22Rv1 (cell line): ENCODE data around the gene POLE4.

Experiments
- H3K27ac ChIP-seq: fragments of 450-650 bp; 2 replicates; pipeline ENCODE4 v1.5.1; 2017
- CTCF ChIP-seq: fragments of 450-650 bp; IDR thresholded peaks from 2 replicates; pipeline ENCODE4 v1.5.1; 2017; ENCODE audit warnings: mild to moderate bottlenecking
- ZFX ChIP-seq: fragments of 450-650 bp; IDR thresholded peaks from 2 replicates; pipeline ENCODE4 v1.6.1; 2017; ENCODE audit warnings: antibody characterized with exemption, borderline replicate concordance

Gene POLE4

GRCh38 chr2:74939919-74940812, 18.3 kb upstream of the POLE4 start:
- TF ChIP-seq ZFX (no peak), CTCF (no peak)
- H3K27ac ChIP-seq: no peak overlapping the region

- no peak for TF ChIP-seq CTCF
- TF ChIP-seq ZFX: no peak
- H3K27ac ChIP-seq: no peak overlapping the region
These were observed 17.2 kb upstream of the POLE4 start for GRCh38 chr2:74941284-74941683.

DNA sequence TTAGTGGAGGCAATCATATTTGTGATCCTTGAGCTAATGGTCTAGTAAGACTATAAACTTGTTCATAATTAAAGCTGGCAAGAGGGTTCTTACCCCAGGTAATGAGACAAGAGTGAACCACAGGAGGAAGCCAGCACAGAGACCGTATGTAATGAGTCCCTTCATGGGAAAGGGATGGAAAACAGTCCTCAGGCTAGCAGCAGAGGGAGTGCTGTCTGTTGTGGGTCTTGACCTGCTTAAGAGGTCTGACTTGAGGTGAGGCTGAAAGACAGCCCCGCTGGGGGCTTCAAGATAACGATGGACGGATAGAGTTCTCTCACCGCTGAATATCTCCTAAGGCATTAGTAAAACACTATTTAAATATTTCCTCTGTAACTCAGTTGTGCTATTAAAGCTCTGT, 16.2 kb upstream of the POLE4 start:
- TF ChIP-seq CTCF (no peak), ZFX (no peak)
- H3K27ac ChIP-seq: no peak overlapping the region

GRCh38 chr2:74944987-74945787, 13.3 kb upstream of the POLE4 start:
- no peak for TF ChIP-seq CTCF
- no peak for TF ChIP-seq ZFX

DNA sequence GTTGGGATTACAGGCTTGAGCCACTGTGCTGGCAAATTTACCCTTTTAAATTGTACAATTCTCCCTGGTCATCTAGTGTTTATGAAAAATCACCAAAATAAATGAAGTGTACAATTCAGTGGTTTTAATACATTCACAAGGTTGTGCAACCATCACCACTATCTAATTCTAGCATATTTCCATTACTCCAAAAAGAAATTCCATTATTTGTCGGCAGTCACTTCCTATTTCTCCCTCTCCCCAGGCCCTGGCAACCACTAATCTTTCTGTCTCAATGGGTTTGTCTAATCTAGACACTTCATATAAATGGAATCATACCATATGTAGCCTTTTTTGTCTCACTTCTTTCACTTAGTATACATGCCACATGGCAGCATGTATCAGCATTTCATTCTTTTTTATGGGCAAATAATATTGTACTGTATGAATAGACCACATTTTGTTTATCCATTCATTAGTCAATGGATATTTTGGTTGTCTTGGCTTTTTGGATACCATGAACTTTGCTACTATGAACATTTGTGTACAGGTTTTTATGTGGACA, 12.6 kb upstream of the POLE4 start:
- H3K27ac ChIP-seq: no peak overlapping the region
- TF ChIP-seq CTCF: no peak
- no peak for TF ChIP-seq ZFX

More at GRCh38 chr2:74944987-74945787, 13.3 kb upstream of the POLE4 start:
- H3K27ac ChIP-seq: no peak overlapping the region

DNA sequence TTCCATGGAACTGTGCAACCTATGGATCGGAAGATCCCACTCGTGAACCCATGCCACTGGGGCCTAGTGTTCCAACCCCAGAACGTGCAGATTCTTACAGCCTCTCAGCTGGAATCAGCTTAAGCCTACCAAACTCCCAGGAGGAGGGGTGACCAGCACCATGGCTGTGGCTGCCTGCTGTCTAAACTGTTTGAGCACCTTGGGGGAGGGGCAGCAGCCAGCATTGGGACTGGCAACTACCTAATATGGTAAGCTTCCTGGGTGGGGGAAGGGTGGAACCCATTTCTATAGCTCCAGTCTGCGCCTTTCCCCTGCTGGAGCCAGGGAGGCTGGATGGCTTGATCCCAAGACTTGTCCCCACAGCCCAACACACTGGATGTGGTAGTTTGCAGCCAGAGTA, 10.7 kb upstream of the POLE4 start:
- TF ChIP-seq ZFX (no peak), CTCF (no peak)
- H3K27ac ChIP-seq: no peak overlapping the region
